GM12872 (cell line): Measurements from ENCODE around the gene KLF18.

Experiments
- CTCF ChIP-seq: IDR thresholded peaks from 3 replicates; pipeline ENCODE4 v1.5.1; 2011; ENCODE audit warnings: low read depth, mild to moderate bottlenecking, low read length, moderate library complexity; ENCODE audit not compliant: insufficient read depth

Gene KLF18

DNA sequence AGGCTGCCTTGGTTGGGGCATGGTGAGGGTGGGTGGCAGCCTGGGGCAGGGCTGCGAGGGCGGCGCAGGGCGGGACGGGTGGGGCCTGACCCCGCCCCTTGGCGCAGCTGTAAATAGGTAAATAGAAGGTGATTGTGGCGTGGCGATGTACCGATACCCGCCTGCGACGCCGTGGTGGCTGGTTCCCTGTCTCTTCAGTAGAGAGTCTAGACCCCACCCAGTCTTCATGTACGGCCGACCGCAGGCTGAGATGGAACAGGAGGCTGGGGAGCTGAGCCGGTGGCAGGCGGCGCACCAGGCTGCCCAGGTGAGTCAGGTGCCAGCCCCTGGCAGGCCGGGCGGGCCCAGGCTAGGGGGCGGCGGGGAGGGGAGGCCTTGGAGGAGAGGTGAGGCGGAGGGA lies 22.7 kb downstream of the KLF18 start, which contains the start of gene KLF17:
Gene KLF17 (plus strand): TSS at position 140 of the 400 bp plus-strand sequence. CDS start 87 bp downstream, at position 227.
- no peak for TF ChIP-seq CTCF

DNA sequence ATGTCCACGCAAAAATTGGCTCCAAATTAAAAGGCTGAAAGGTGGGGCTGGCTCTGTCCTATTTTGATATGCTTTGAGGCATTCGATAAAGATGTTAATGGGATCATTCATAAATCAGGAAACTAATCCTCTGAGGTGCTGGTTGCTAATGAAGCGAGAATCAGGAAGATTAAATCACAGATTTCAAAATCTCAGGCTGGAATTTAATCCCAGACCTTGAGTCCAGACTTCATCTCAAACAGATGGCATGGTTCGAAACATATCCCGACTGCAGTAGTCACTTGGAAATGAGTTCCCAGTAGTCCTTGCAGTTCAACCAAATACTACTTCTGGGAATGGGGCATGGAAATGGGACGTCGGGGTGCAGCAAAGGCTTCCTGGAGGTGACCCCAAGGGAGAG lies 27.3 kb downstream of the KLF18 start:
- no peak for TF ChIP-seq CTCF

DNA sequence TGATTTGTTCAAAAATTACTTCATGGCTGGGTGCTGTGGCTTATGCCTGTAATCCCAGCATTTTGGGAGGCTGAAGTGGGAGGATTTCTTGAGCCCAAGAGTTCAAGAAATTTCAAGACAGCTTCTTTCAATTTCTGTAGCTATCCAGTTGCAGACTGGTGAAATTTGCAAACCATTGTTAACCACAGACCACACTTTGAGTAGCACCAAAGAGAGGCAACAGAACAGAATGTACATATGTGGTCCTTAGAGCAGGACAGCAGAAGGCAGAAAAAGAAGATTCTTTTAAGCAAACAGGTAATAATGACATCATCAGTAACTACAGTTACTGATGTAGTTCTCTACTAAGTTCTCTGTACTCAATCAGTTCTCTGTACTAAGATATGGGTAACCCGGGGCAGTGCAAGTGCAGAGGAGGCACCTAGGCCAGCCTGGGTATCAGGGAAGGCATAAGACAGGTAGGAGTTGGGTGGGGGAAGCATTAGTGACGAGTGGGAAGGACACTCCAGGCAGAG lies 28.3 kb downstream of the KLF18 start:
- no peak for TF ChIP-seq CTCF

DNA sequence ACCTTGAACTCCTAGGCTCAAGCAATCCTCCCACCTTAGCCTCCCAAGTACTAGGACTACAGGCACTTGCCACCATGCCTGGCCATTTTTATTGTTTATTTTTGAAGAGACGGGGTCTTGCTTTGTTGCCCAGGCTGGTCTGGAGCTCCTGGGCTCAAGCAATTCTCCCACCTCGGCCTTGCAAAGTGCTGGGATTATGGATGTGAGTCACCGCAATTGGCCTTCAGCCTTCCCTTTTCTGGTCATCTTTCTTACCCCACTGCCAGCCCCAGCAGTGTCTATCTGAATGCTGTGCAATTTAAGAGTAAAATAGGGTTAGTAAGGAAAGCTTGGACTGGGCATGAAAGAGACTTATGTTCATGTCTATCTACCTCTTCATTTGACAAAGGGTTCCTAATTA lies 28.9 kb downstream of the KLF18 start:
- TF ChIP-seq CTCF, result no peak

GRCh38 chr1:44111861-44112260 lies 29.6 kb downstream of the KLF18 start:
- no peak for TF ChIP-seq CTCF

- TF ChIP-seq CTCF, result no peak
Observed at GRCh38 chr1:44110916-44111315, 30.5 kb downstream of the KLF18 start.

GRCh38 chr1:44108971-44109370 lies 32.5 kb downstream of the KLF18 start:
- no peak for TF ChIP-seq CTCF

DNA sequence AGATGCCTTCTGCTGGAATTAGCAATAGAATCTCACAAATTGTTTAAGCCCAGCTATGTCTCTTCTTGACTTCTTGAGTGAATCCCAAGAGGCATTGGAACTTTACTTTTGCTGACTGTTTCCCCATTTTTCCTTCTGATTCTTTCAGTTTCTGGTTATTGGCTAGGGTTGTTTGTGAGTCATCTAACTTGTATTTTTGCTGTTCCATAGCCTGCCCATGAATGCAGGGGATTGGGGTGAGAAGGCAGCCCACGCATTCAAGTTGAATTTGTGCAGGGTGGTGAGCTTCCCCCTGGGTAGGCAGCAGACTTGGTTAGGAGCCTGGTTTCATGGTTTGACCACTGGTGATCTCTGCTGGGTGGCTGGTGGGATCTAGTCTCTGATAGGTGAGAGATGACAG lies 33.2 kb downstream of the KLF18 start:
- no peak for TF ChIP-seq CTCF
